KMS-11 (cell line): ENCODE data around the gene ASB9.

Experiments used
- H2AFZ ChIP-seq: fragments of 200-600 bp; sonication (generic); 2 replicates; pipeline ENCODE4 v1.6.1; 2016; ENCODE audit warnings: antibody characterized with exemption, mixed run types, low read depth
- H3K27ac ChIP-seq: fragments of 200-600 bp; sonication (generic); 2 replicates; pipeline ENCODE4 v1.6.1; 2016; ENCODE audit warnings: mild to moderate bottlenecking, mixed run types
- H3K27me3 ChIP-seq: fragments of 200-600 bp; sonication (generic); 2 replicates; pipeline ENCODE4 v1.6.1; 2017; ENCODE audit warnings: mild to moderate bottlenecking, low read depth, mixed run types, moderate library complexity; ENCODE audit not compliant: insufficient read depth
- H3K36me3 ChIP-seq: fragments of 200-600 bp; sonication (generic); 2 replicates; pipeline ENCODE4 v1.6.1; 2017; ENCODE audit warnings: mild to moderate bottlenecking, mixed run types; ENCODE audit not compliant: insufficient read depth
- H3K4me1 ChIP-seq: fragments of 200-600 bp; sonication (generic); 2 replicates; pipeline ENCODE4 v1.6.1; 2016; ENCODE audit warnings: mild to moderate bottlenecking, low read depth, mixed run types; ENCODE audit not compliant: poor library complexity, severe bottlenecking
- H3K4me2 ChIP-seq: fragments of 200-600 bp; sonication (generic); 2 replicates; pipeline ENCODE4 v1.7.0; 2016; ENCODE audit warnings: mild to moderate bottlenecking, mixed run types
- H3K4me3 ChIP-seq: fragments of 200-600 bp; sonication (generic); IDR thresholded peaks from 2 replicates; pipeline ENCODE4 v1.6.1; 2017; ENCODE audit warnings: low read depth, low read length, mixed read lengths; ENCODE audit not compliant: insufficient read depth
- H3K79me2 ChIP-seq: fragments of 200-600 bp; sonication (generic); 2 replicates; pipeline ENCODE4 v1.6.1; 2016; ENCODE audit warnings: low read depth, mixed run types; ENCODE audit not compliant: insufficient read depth
- H3K9ac ChIP-seq: fragments of 200-600 bp; sonication (generic); 2 replicates; pipeline ENCODE4 v1.6.1; 2016; ENCODE audit warnings: mild to moderate bottlenecking, mixed run types
- H4K20me1 ChIP-seq: fragments of 200-600 bp; sonication (generic); 2 replicates; pipeline ENCODE4 v1.6.1; 2016; ENCODE audit warnings: mild to moderate bottlenecking, mixed run types; ENCODE audit not compliant: insufficient read depth
- CTCF ChIP-seq: fragments of 200-600 bp; sonication (generic); conservative IDR thresholded peaks from 2 replicates; pipeline ENCODE4 v1.6.1; 2017; ENCODE audit warnings: low read depth, mild to moderate bottlenecking, antibody characterized with exemption, low read length, moderate library complexity, mixed read lengths

The ASB9 gene

GRCh38 chrX:15269618-15270521 lies at the start of gene ASB9:
Gene ASB9, minus strand, starts transcription at chrX:15270083. Its CDS starts 209 bp downstream, at chrX:15269874.
- Histone ChIP-seq H2AFZ (peak within 1 kb of the TSS; percentile 71), H4K20me1 (no peaks in the 10 kb centered on the region), H3K36me3 (no peaks in the 10 kb centered on the region), H3K4me1 (peaks cover 19% of the 10 kb centered on the region), H3K9ac (peak within 1 kb of the TSS; percentile 76), H3K4me2 (peak within 1 kb of the TSS; percentile 89), H3K27me3 (no peaks in the 10 kb centered on the region), H3K79me2 (no peaks in the 10 kb centered on the region), H3K27ac (peak within 1 kb of the TSS; percentile 95), H3K4me3 (no peak within 1 kb of the TSS)
- TF ChIP-seq CTCF: no peak

DNA sequence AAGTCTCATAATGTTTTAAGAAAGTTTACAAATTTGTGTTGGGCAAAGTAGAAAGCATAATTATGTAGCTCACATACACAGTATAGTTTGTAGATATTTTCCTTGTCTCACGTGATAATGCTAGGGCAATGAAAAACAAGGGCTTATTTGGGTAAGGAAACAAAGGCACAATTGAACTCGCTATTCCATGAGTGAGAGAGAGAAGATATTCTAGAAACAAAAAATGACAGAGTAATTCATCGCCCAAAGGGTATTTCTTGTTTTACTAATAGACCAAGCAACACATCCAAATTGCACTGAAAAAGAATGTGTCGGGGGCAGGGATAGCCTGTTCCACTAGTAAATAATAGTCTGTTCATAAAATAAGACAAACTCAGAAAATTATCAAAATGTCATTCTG lies 49.2 kb upstream of the ASB9 start:
- H3K9ac ChIP-seq: no peak overlapping the region
- no peaks in the 10 kb centered on the region for H4K20me1 ChIP-seq
- H3K27me3 ChIP-seq: no peaks in the 10 kb centered on the region
- H3K79me2 ChIP-seq: no peaks in the 10 kb centered on the region
- H3K4me2 ChIP-seq: no peak overlapping the region
- no peak overlapping the region for H3K27ac ChIP-seq
- H2AFZ ChIP-seq: no peak overlapping the region
- no peaks in the 10 kb centered on the region for H3K4me1 ChIP-seq
- TF ChIP-seq CTCF: no peak
- no peak overlapping the region for H3K4me3 ChIP-seq
- H3K36me3 ChIP-seq: no peaks in the 10 kb centered on the region

DNA sequence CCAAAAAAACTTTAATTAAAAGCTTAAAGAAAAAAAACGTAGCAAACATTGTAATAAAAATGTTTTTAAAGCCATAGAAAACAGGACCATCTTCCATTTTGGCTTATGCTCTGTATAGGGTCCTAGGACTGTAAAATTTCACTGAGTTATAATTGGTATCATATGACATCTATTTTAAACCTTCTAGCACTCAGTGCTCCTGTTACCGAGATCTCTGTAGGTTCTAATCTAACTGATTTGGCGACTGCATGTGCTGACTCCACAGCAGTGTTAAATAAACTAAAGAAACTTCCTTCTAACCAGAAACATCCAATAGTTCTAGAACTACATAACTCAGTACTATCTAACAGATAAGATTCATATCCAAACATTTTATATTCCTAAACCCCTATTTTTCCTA lies 45.6 kb upstream of the ASB9 start, which contains the start of gene ASB11:
Gene ASB11 (minus strand): TSS at position 132 of the 400 bp plus-strand sequence. CDS start 35 bp downstream, at position 97.
- TF ChIP-seq CTCF: no peak
- no peaks in the 10 kb centered on the region for H4K20me1 ChIP-seq
- H3K4me2 ChIP-seq: no peak within 1 kb of the TSS
- H2AFZ ChIP-seq: no peak within 1 kb of the TSS
- H3K27ac ChIP-seq: no peak within 1 kb of the TSS
- H3K79me2 ChIP-seq: no peaks in the 10 kb centered on the region
- H3K27me3 ChIP-seq: no peaks in the 10 kb centered on the region
- no peak within 1 kb of the TSS for H3K9ac ChIP-seq
- H3K4me3 ChIP-seq: no peak within 1 kb of the TSS
- H3K36me3 ChIP-seq: no peaks in the 10 kb centered on the region
- no peaks in the 10 kb centered on the region for H3K4me1 ChIP-seq

DNA sequence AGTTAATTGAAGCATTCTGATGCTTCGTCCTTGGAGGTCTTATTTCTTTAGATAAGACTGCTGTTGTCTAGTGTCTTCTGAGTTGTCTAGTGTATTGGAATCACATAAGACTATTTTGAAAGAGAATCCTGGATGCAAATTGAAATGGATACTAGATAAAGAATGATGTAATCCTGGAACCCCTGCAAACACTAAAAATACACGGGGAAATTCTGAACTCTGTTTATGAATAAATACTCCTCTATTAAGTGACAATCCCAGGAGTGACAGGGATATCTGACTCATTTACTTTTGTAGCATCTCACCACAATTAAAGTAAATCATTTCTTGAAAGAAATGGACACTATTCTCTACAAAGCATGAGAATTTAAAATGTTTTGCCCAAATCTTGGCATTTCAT lies 44.6 kb upstream of the ASB9 start:
- no peak overlapping the region for H2AFZ ChIP-seq
- no peaks in the 10 kb centered on the region for H3K4me1 ChIP-seq
- H3K36me3 ChIP-seq: no peaks in the 10 kb centered on the region
- H4K20me1 ChIP-seq: no peaks in the 10 kb centered on the region
- no peak overlapping the region for H3K9ac ChIP-seq
- no peaks in the 10 kb centered on the region for H3K27me3 ChIP-seq
- H3K79me2 ChIP-seq: no peaks in the 10 kb centered on the region
- no peak overlapping the region for H3K27ac ChIP-seq
- H3K4me3 ChIP-seq: no peak overlapping the region
- no peak overlapping the region for H3K4me2 ChIP-seq
- no peak for TF ChIP-seq CTCF
